Measurements from ENCODE around the gene CACNA1C.

GRCh38 chr12:2689879-2690278 lies 637.1 kb downstream of the CACNA1C start:
- TF ChIP-seq CTCF (IDR thresholded peaks at IDR 0.05) (no peak), POLR2A (IDR thresholded peaks at IDR 0.05; ENCODE audit: low read depth) (no peak)
